ENCODE measurements around the gene GGA1.

GGA1 gene

GRCh38 chr22:37640591-37641560 is 32.2 kb downstream of the GGA1 start:
- peak overlapping the region; percentile 42 for H3K4me3 ChIP-seq (ENCODE audit: severe bottlenecking)
- peak; percentile 41 for ATAC-seq (ENCODE audit: low read depth)
- H3K27ac ChIP-seq (ENCODE audit: poor library complexity, severe bottlenecking) = peak overlapping the region; percentile 79

GRCh38 chr22:37641561-37641949 is 32.9 kb downstream of the GGA1 start:
- DNase-seq (ENCODE audit: low spot score) (no peak), ATAC-seq (ENCODE audit: low read depth) (no peak)
- Histone ChIP-seq H3K9me3 (ENCODE audit: severe bottlenecking) (no peaks in the 10 kb centered on the region), H3K27ac (ENCODE audit: poor library complexity, severe bottlenecking) (peak overlapping the region; percentile 79), H3K4me3 (ENCODE audit: severe bottlenecking) (no peak overlapping the region), H3K27me3 (ENCODE audit: insufficient read depth, poor library complexity, severe bottlenecking) (no peaks in the 10 kb centered on the region), H3K4me1 (ENCODE audit: insufficient read depth, poor library complexity, severe bottlenecking) (peaks cover 8% of the 10 kb centered on the region), H3K36me3 (ENCODE audit: low read depth) (peaks cover 55% of the 10 kb centered on the region)
- TF ChIP-seq CTCF (IDR thresholded peaks at IDR 0.05; ENCODE audit: poor library complexity, severe bottlenecking) = no peak

More at GRCh38 chr22:37640591-37641560, 32.2 kb downstream of the GGA1 start:
- TF ChIP-seq CTCF (IDR thresholded peaks at IDR 0.05; ENCODE audit: poor library complexity, severe bottlenecking) = peak; percentile 30
- peaks cover 8% of the 10 kb centered on the region for H3K4me1 ChIP-seq (ENCODE audit: insufficient read depth, poor library complexity, severe bottlenecking)
- H3K36me3 ChIP-seq (ENCODE audit: low read depth) = peaks cover 48% of the 10 kb centered on the region
- DNase-seq (ENCODE audit: low spot score) = no peak
- no peaks in the 10 kb centered on the region for H3K9me3 ChIP-seq (ENCODE audit: severe bottlenecking)
- H3K27me3 ChIP-seq (ENCODE audit: insufficient read depth, poor library complexity, severe bottlenecking) = no peaks in the 10 kb centered on the region

GRCh38 chr22:37643225-37643847 is 34.7 kb downstream of the GGA1 start:
- no peaks in the 10 kb centered on the region for H3K27me3 ChIP-seq (ENCODE audit: insufficient read depth, poor library complexity, severe bottlenecking)
- no peaks in the 10 kb centered on the region for H3K9me3 ChIP-seq (ENCODE audit: severe bottlenecking)
- H3K4me1 ChIP-seq (ENCODE audit: insufficient read depth, poor library complexity, severe bottlenecking) = peaks cover 8% of the 10 kb centered on the region
- H3K4me3 ChIP-seq (ENCODE audit: severe bottlenecking) = no peak overlapping the region
- peak; percentile 69 for DNase-seq (ENCODE audit: low spot score)
- H3K27ac ChIP-seq (ENCODE audit: poor library complexity, severe bottlenecking) = no peak overlapping the region
- peak; percentile 56; the same call in 2 of the 3 replicates for ATAC-seq (ENCODE audit: low read depth)
- peak; percentile 93 for TF ChIP-seq CTCF (IDR thresholded peaks at IDR 0.05; ENCODE audit: poor library complexity, severe bottlenecking)
- peaks cover 73% of the 10 kb centered on the region for H3K36me3 ChIP-seq (ENCODE audit: low read depth)

- peaks cover 97% of the 10 kb centered on the region for H3K36me3 ChIP-seq (ENCODE audit: low read depth)
- H3K4me1 ChIP-seq (ENCODE audit: insufficient read depth, poor library complexity, severe bottlenecking) = no peaks in the 10 kb centered on the region
- H3K9me3 ChIP-seq (ENCODE audit: severe bottlenecking) = no peaks in the 10 kb centered on the region
- no peak for ATAC-seq (ENCODE audit: low read depth)
- no peak overlapping the region for H3K4me3 ChIP-seq (ENCODE audit: severe bottlenecking)
- H3K27ac ChIP-seq (ENCODE audit: poor library complexity, severe bottlenecking) = no peak overlapping the region
- peak; percentile 51 for DNase-seq (ENCODE audit: low spot score)
- H3K27me3 ChIP-seq (ENCODE audit: insufficient read depth, poor library complexity, severe bottlenecking) = no peaks in the 10 kb centered on the region
- TF ChIP-seq CTCF (IDR thresholded peaks at IDR 0.05; ENCODE audit: poor library complexity, severe bottlenecking) = no peak
These were observed 38.7 kb downstream of the GGA1 start for GRCh38 chr22:37647317-37647716.
